HEK293 (cell line): ENCODE results near the gene KLHDC9.

ENCODE experiments used
- CTCF ChIA-PET: fragments of 350-600 bp; formaldehyde crosslinking; extraction: SDS; loops from one replicate; lab custom pipeline; 2021; ENCODE audit warnings: antibody characterized with exemption; lab: Yijun Ruan, JAX
- POLR2A ChIA-PET: fragments of 300-600 bp; formaldehyde crosslinking; extraction: SDS; loops from one replicate; lab custom pipeline; 2020; ENCODE audit warnings: antibody characterized with exemption, inconsistent platforms; lab: Yijun Ruan, JAX
- H3K27ac ChIP-seq: fragments of 200-500 bp; sonication (Bioruptor generic); 2 replicates; pipeline ENCODE4 v1.5.1; 2014; ENCODE audit warnings: low read depth, low read length, control low read depth, inconsistent platforms; ENCODE audit errors: extremely low read depth
- H3K36me3 ChIP-seq, 2 experiments: fragments of 200-500 bp in 1 of 2; sonication (Bioruptor generic) in 1 of 2; 1 replicate in 1 of 2; 2 replicates in 1 of 2; pipeline ENCODE4 v1.5.1; 2014 to 2017; ENCODE audit warnings: inconsistent platforms in 2 of 2, low read length in 2 of 2; ENCODE audit not compliant: control insufficient read depth in 2 of 2, insufficient read depth in 1 of 2
- H3K4me1 ChIP-seq: fragments of 200-500 bp; sonication (Bioruptor generic); 2 replicates; pipeline ENCODE4 v1.5.1; 2014; ENCODE audit warnings: mild to moderate bottlenecking, low read length, inconsistent platforms; ENCODE audit not compliant: control insufficient read depth, insufficient read depth
- H3K4me3 ChIP-seq: 2 replicates; pipeline ENCODE4 v1.5.1; 2011; ENCODE audit warnings: low read depth, mild to moderate bottlenecking, control low read depth, low read length, moderate library complexity
- H3K9me3 ChIP-seq: fragments of 200-500 bp; sonication (Bioruptor generic); 2 replicates; pipeline ENCODE4 v1.5.1; 2014; ENCODE audit warnings: low read depth, low read length, inconsistent platforms; ENCODE audit not compliant: control insufficient read depth, insufficient read depth
- EGR2 ChIP-seq: fragments of 450-650 bp; formaldehyde crosslinking; IDR thresholded peaks from 2 replicates; pipeline ENCODE4 v1.5.1; 2016; ENCODE audit warnings: low read depth, missing biosample characterization, missing genetic modification characterization
- GLIS1 ChIP-seq: fragments of 450-650 bp; formaldehyde crosslinking; IDR thresholded peaks from 2 replicates; pipeline ENCODE4 v1.5.1; 2016; ENCODE audit warnings: missing biosample characterization, missing genetic modification characterization
- GLIS2 ChIP-seq: fragments of 450-650 bp; formaldehyde crosslinking; IDR thresholded peaks from 2 replicates; pipeline ENCODE4 v1.5.1; 2016; ENCODE audit warnings: missing biosample characterization, missing genetic modification characterization
- PATZ1 ChIP-seq: fragments of 450-650 bp; formaldehyde crosslinking; IDR thresholded peaks from 2 replicates; pipeline ENCODE4 v1.5.1; 2016; ENCODE audit warnings: missing biosample characterization, missing genetic modification characterization
- PRDM1 ChIP-seq: fragments of 450-650 bp; formaldehyde crosslinking; IDR thresholded peaks from 2 replicates; pipeline ENCODE4; 2016; ENCODE audit warnings: missing biosample characterization, missing genetic modification characterization
- TRIM28 ChIP-seq: IDR thresholded peaks from 2 replicates; pipeline ENCODE4 v1.6.1; 2011; ENCODE audit warnings: low read length, control low read depth, borderline replicate concordance
- ZEB2 ChIP-seq: fragments of 450-650 bp; formaldehyde crosslinking; IDR thresholded peaks from 2 replicates; pipeline ENCODE4 v1.5.1; 2016; ENCODE audit warnings: missing biosample characterization, missing genetic modification characterization
- ZFHX2 ChIP-seq: fragments of 450-650 bp; formaldehyde crosslinking; conservative IDR thresholded peaks from 2 replicates; pipeline ENCODE4 v1.5.1; 2016; ENCODE audit warnings: missing biosample characterization, missing genetic modification characterization
- ZFP3 ChIP-seq: fragments of 450-650 bp; formaldehyde crosslinking; IDR thresholded peaks from 2 replicates; pipeline ENCODE4 v1.5.1; 2016; ENCODE audit warnings: low read depth, missing biosample characterization, missing genetic modification characterization
- ZFP41 ChIP-seq: fragments of 450-650 bp; formaldehyde crosslinking; IDR thresholded peaks from 2 replicates; pipeline ENCODE4 v1.5.1; 2016; ENCODE audit warnings: missing biosample characterization, missing genetic modification characterization, borderline replicate concordance
- ZIC2 ChIP-seq: fragments of 450-650 bp; formaldehyde crosslinking; IDR thresholded peaks from 2 replicates; pipeline ENCODE4 v1.5.1; 2016; ENCODE audit warnings: missing biosample characterization, missing genetic modification characterization
- ZNF112 ChIP-seq: fragments of 450-650 bp; formaldehyde crosslinking; IDR thresholded peaks from 2 replicates; pipeline ENCODE4 v1.5.0; 2017; ENCODE audit warnings: missing biosample characterization, missing genetic modification characterization
- ZNF148 ChIP-seq: fragments of 450-650 bp; formaldehyde crosslinking; IDR thresholded peaks from 2 replicates; pipeline ENCODE4 v1.5.0; 2017; ENCODE audit warnings: missing biosample characterization, missing genetic modification characterization, borderline replicate concordance
- ZNF157 ChIP-seq: fragments of 450-650 bp; formaldehyde crosslinking; IDR thresholded peaks from 2 replicates; pipeline ENCODE4 v1.5.1; 2016; ENCODE audit warnings: missing biosample characterization, missing genetic modification characterization
- ZNF292 ChIP-seq: fragments of 450-650 bp; formaldehyde crosslinking; IDR thresholded peaks from 2 replicates; pipeline ENCODE4 v1.5.1; 2016; ENCODE audit warnings: low read depth, missing biosample characterization, missing genetic modification characterization, borderline replicate concordance
- ZNF391 ChIP-seq: fragments of 450-650 bp; formaldehyde crosslinking; IDR thresholded peaks from 2 replicates; pipeline ENCODE4 v1.5.1; 2016; ENCODE audit warnings: low read depth, missing biosample characterization, missing genetic modification characterization, borderline replicate concordance
- ZNF398 ChIP-seq: fragments of 450-650 bp; formaldehyde crosslinking; IDR thresholded peaks from 2 replicates; pipeline ENCODE4 v1.5.1; 2017; ENCODE audit warnings: missing biosample characterization, missing genetic modification characterization
- ZNF510 ChIP-seq: fragments of 450-650 bp; formaldehyde crosslinking; IDR thresholded peaks from 2 replicates; pipeline ENCODE4 v1.5.1; 2018; ENCODE audit warnings: mild to moderate bottlenecking, missing genetic modification characterization, missing biosample characterization; ENCODE audit not compliant: insufficient replicate concordance
- ZNF521 ChIP-seq: fragments of 450-650 bp; formaldehyde crosslinking; IDR thresholded peaks from 2 replicates; pipeline ENCODE4 v1.5.1; 2017; ENCODE audit warnings: missing biosample characterization, mild to moderate bottlenecking, missing genetic modification characterization
- ZNF626 ChIP-seq: fragments of 450-650 bp; sonication (Bioruptor Pico); formaldehyde crosslinking; IDR thresholded peaks from 2 replicates; pipeline ENCODE4 v1.5.1; 2018; ENCODE audit warnings: missing biosample characterization, missing genetic modification characterization, inconsistent platforms
- ZNF707 ChIP-seq: fragments of 450-650 bp; formaldehyde crosslinking; IDR thresholded peaks from 2 replicates; pipeline ENCODE4 v1.5.1; 2016; ENCODE audit warnings: missing biosample characterization, missing genetic modification characterization
- ZNF747 ChIP-seq: fragments of 450-650 bp; formaldehyde crosslinking; IDR thresholded peaks from 2 replicates; pipeline ENCODE4 v1.5.1; 2016; ENCODE audit warnings: missing biosample characterization, missing genetic modification characterization
- ZNF830 ChIP-seq: fragments of 450-650 bp; IDR thresholded peaks from 2 replicates; pipeline ENCODE4 v1.5.0; 2018; ENCODE audit warnings: missing biosample characterization, missing genetic modification characterization, low read depth, mild to moderate bottlenecking, moderate library complexity
- ZNF843 ChIP-seq: fragments of 450-650 bp; formaldehyde crosslinking; IDR thresholded peaks from 2 replicates; pipeline ENCODE4 v1.5.1; 2016; ENCODE audit warnings: missing biosample characterization, missing genetic modification characterization
- ZSCAN23 ChIP-seq: fragments of 450-650 bp; formaldehyde crosslinking; IDR thresholded peaks from 2 replicates; pipeline ENCODE4 v1.5.1; 2016; ENCODE audit warnings: missing biosample characterization, missing genetic modification characterization

KLHDC9 gene

GRCh38 chr1:161084597-161084988 is 13.6 kb upstream of the KLHDC9 start:
- no peaks in the 10 kb centered on the region for H3K9me3 ChIP-seq
- H3K4me3 ChIP-seq = no peak overlapping the region
- no peak overlapping the region for H3K27ac ChIP-seq
- no peaks in the 10 kb centered on the region for H3K36me3 ChIP-seq
- TF ChIP-seq ZSCAN23 = no peak
- no peak for TF ChIP-seq ZNF391 (tag by site-specific recombination)
- TF ChIP-seq PATZ1 = no peak
- no peak for TF ChIP-seq ZNF292 (tag by site-specific recombination)
- no peak for TF ChIP-seq ZNF510 (tag by site-specific recombination)
- TF ChIP-seq ZNF157 (tag by site-specific recombination) = no peak
- peak; percentile 80 for TF ChIP-seq GLIS1 (tag by site-specific recombination)
- no peak for TF ChIP-seq ZFP3 (tag by site-specific recombination)
- peak; percentile 49 for TF ChIP-seq ZIC2
- no peak for TF ChIP-seq ZNF521 (tag by site-specific recombination)
- TF ChIP-seq ZNF148 (tag by site-specific recombination) = no peak
- POLR2A ChIA-PET = interaction anchor here (0.9 to 1.6 kb wide), 2 partner anchors 37 to 63 kb away, joined by 3 to 5 read pairs; partner anchors contain the start of gene F11R
- no peaks in the 10 kb centered on the region; the same call in 1 of the 2 replicates for H3K4me1 ChIP-seq
- CTCF ChIA-PET = interaction anchor here (0.5 to 0.8 kb wide), 6 partner anchors 29 to 403 kb away, joined by 3 to 4 read pairs (median 3); no protein-coding TSS in a partner anchor

GRCh38 chr1:161085165-161085564 is 13.0 kb upstream of the KLHDC9 start:
- POLR2A ChIA-PET = interaction anchor here (0.6 to 1.6 kb wide), 4 partner anchors 37 to 77 kb away, joined by 3 to 5 read pairs (median 3); partner anchors contain the start of gene F11R
- CTCF ChIA-PET = interaction anchor here (0.5 to 0.6 kb wide), 3 partner anchors 180 to 404 kb away, joined by 3 to 4 read pairs (median 3); no protein-coding TSS in a partner anchor
- Histone ChIP-seq H3K4me1 (no peaks in the 10 kb centered on the region; the same call in 1 of the 2 replicates), H3K36me3 (no peaks in the 10 kb centered on the region), H3K4me3 (no peak overlapping the region), H3K27ac (no peak overlapping the region), H3K9me3 (no peaks in the 10 kb centered on the region)
- TF ChIP-seq ZFP41 (tag by site-specific recombination) (no peak), ZNF830 (tag by site-specific recombination) (no peak), TRIM28 (no peak), ZNF707 (tag by site-specific recombination) (no peak), ZNF747 (tag by site-specific recombination) (no peak), ZIC2 (peak; percentile 36), ZFHX2 (tag by site-specific recombination) (peak; percentile 55; the same call in 1 of the 2 replicates), GLIS1 (tag by site-specific recombination) (peak; percentile 90), ZNF843 (tag by site-specific recombination) (no peak), ZNF112 (tag by site-specific recombination) (no peak), EGR2 (tag by site-specific recombination) (peak; percentile 29; the same call in 1 of the 2 replicates), ZNF626 (tag by site-specific recombination) (no peak), PRDM1 (no peak), ZNF398 (tag by site-specific recombination) (peak; percentile 39; the same call in 1 of the 2 replicates), ZEB2 (tag by site-specific recombination) (no peak), GLIS2 (tag by site-specific recombination) (peak; percentile 26; the same call in 1 of the 2 replicates)
